ENCODE data around the gene TAPBP. TPM values are rescaled to one million over a fixed set of nuclear protein-coding genes. Genes with fewer than 3 reads are reported as not detected.
"Not testable (repeated sequence)": the region's sequence is repeated elsewhere in the genome, so short reads cannot be mapped to it uniquely, and the experiment has no call there.

Gene TAPBP
- total RNA-seq = 93.0 TPM
- long read RNA-seq, transcript TAPBP-234 (8 exons, 3,759 nt) = major isoform, 6 of 45 reads
- long read RNA-seq, partial matches to known transcripts = 5 of 45 reads
- long read RNA-seq, other reads (novel, unspliced or antisense) = 34 of 45 reads

DNA sequence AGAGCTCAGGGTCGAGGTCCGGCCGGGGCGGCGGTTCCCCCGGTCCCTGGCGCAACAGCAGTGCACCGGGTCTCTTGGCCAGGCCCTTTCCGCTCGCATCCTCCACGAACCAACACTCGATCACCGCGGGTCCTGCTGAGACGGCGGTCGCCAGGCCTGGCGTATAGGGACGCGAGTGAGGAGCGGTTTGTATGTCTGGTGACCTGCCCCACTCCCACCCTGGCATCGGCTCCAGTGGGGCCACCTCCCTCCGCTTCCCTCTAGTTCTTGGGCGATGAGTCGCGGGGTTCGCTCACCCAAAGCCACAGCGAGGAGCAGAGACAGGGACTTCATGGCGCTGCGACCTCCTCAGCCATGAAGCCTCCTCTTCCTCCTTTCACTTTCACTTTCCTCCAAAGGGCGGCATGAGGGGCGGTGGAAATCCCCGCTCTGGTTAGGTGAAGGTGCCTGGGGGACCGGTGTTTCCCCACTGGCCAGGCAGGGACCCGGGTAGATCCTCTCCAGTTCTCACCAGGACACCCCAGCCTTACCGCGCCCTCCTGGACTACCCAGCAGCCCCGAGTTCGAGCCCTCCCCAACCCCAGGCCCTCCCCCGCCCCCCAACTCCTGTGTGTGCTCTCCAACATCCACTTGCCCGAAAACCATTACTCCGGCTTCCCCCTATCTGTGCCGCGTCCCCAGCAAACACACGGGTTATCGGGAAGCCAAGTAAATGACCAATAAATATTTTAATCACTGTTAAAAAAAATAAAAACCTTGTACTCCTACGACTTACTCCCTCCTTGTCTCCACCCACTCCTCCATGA lies at the start of gene TAPBP:
TSS of gene TAPBP (minus strand) at position 370 of the 806 bp plus-strand sequence. CDS start at position 333, 37 bp downstream.
- ATAC-seq (peak; percentile 33), DNase-seq (peak; percentile 73)
- intact Hi-C loops (cut with micrococcal nuclease) = no loop called here

DNA sequence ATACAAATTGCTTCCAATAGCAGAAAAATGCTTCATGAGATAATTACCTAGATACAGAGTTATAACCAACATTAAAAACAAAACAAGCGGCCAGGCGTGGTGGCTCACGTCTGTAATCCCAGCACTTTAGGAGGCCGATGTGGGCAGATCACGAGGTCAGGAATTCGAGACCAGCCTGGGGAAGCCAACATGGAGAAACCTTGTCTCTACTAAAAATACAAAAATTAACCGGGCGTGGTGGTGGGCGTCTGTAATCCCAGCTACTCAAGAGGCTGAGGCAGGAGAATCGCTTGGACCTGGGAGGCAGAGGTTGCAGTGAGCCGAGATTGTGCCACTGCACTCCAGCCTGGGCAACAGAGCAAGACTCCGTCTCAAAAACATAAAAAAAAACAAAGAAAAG lies 49.6 kb upstream of the TAPBP start:
- ATAC-seq; DNase-seq; intact Hi-C loops (cut with micrococcal nuclease): not testable (repeated sequence)

DNA sequence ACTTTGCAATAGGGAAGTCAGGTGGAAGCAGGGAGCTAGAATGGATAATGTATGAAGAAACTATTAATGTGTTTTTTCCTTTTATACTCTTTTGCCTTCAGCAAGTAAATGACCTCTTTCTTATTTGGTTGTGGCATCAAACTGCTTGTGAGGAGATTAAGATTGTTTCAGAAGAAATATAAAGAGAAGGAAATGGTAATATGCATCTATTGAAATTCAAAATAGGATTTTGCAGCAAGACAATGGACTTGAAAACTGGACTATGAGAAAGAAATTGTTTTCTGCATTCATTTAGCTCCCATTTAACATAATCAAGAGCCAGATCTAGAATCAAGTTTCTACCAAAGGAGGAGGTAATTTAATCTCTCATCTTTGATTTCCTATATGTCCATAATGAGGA lies 45.5 kb upstream of the TAPBP start:
- intact Hi-C loops (cut with micrococcal nuclease) = no loop called here
- ATAC-seq (no peak), DNase-seq (no peak)

DNA sequence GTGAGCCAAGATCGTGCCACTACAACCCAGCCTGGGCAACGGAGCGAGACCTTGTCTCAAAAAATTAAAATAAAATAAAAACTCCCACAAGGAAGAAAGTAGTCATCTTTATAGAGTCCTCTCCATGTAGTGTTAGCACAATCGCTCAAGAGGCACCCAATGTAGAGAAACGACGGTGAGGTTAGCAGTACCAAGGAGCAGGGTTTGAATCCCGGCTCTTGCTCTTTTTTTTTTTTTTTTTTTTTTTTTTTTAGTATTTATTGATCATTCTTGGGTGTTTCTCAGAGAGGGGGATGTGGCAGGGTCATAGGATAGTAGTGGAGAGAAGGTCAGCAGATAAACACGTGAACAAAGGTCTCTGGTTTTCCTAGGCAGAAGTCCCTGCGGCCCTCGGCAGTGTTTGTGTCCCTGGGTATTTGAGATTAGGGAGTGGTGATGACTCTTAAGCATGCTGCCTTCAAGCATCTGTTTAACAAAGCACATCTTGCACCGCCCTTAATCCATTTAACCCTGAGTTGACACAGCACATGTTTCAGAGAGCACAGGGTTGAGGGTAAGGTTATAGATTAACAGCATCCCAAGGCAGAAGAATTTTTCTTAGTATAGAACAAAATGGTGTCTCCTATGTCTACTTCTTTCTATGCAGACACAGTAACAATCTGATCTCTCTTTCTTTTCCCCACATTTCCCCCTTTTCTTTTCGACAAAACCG lies 43.4 kb upstream of the TAPBP start:
- intact Hi-C loops (cut with micrococcal nuclease); DNase-seq; ATAC-seq: not testable (repeated sequence)

DNA sequence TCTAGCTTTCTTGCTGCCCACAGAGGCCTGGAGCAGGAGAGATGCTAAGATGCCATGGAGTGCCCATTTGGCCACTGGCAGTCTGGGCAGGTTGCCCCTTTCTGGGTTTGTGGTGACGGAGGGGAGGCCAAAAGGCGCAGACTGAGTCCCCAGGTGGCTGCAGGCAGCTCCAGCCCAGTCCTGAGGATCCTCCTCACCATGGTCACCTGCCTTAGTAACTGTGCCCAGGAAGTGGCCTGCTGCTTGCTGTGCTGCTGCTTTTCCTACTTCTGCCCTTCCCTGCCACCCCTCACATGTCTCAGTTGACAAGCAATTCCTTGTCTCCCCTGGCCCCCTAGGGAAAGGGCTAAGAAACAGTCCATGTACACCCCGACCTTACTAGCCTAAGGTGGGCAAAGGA lies 42.4 kb upstream of the TAPBP start:
- no peak for DNase-seq
- ATAC-seq = no peak
- intact Hi-C loops (cut with micrococcal nuclease) = no loop called here

DNA sequence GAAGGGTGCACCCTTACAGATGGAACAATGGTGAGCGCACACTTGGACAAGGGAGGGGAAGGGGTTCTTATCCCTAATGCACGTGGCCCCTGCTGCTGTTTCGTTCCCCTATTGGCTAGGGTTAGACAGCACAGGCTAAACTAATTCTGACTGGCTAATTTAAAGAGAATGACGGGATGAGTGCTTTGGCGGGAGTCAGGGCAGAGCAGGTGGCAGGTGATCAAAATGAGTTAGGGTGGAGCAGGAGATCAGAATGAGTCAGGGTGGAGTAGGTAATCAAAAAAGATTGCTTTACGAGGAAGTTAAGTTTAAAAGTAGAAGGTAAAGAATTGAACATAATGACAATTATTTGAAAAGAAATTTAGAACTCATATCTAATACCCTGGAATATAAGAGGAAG lies 42.0 kb upstream of the TAPBP start:
- intact Hi-C loops (cut with micrococcal nuclease); DNase-seq; ATAC-seq: not testable (repeated sequence)

DNA sequence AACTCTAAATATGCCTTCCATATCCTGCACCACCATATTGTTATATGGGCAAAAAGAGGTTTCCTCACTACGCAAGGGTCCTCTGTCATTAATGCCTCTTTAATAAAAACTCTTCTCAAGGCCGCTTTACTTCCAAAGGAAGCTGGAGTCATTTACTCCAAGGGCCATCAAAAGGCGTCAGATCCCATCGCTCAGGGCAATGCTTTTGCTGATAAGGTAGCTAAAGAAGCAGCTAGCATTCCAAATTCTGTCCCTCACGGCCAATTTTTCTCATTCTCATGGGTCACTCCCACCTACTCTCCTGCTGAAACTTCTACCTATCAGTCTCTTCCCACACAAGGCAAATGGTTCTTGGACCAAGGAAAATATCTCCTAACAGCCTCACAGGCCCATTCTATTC lies 33.9 kb upstream of the TAPBP start:
- no peak for DNase-seq
- intact Hi-C loops (cut with micrococcal nuclease) = no loop called here
- no peak for ATAC-seq

DNA sequence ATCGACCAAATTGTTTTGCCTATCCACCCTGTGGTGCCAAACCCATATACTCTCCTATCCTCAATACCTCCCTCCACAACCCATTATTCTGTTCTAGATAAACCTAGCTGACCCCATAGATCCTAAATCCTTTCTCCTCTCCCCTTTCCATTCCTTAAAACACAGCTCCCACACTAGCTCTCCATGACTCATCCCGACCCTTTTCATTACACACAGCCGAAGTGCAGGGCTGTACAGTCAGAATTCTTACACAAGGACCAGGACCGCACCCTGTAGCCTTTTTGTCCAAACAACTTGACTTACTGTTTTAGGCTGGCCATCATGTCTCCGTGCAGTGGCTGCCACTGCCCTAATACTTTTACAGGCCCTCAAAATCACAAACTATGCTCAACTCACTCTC lies 33.1 kb upstream of the TAPBP start:
- DNase-seq, ATAC-seq: not testable (repeated sequence)

DNA sequence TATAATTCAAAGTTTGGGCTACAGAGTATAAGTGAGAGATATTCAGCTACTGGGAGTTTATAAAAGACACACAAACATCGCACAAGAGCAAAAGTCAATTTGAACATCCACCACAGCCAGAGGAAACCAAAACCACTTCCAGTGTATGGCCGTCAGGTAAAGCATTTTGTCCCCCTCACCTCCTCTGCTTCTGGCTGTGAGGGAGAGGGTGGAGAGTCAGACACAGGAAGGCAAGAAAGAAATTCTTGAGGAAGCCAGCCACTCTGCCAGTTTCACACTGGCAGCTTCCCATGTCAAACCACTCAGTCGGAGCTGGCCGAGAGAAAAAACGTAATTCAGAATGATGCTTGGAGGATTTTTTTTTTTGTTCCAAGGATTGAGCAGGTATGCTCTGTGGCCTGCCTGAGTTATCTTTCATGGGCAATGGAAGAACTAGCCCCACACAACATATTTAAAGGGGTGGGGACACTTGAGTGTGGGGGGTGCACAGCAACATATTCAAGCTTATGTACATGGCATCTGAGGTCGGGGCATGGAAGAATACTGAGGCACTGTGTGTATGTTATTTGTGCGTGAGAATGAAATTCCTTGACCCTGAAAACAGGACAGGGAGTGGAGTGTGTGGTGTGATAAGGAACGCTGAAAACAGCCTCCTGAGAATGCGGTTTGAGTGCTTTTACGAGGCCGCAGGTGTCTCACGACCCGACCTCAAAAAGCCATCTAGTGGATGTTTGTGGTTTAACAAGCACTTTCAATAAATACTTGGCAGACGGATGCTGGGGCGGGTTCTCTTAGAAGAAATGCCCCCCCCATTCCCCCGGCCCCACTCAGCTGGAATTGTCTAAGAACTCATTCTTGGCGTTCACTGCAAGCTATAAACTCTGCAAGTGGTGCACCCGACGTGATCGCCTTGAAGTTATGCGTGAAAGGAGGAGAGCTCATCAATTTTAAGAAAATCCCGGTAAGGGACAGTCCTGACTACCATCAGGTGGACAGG lies 31.1 kb upstream of the TAPBP start:
- peak; percentile 47 for DNase-seq
- intact Hi-C loops (cut with micrococcal nuclease) = no loop called here
- ATAC-seq = peak; percentile 65

More for the DNA sequence above, 33.1 kb upstream of the TAPBP start:
- intact Hi-C loops (cut with micrococcal nuclease) = not testable (repeated sequence)

DNA sequence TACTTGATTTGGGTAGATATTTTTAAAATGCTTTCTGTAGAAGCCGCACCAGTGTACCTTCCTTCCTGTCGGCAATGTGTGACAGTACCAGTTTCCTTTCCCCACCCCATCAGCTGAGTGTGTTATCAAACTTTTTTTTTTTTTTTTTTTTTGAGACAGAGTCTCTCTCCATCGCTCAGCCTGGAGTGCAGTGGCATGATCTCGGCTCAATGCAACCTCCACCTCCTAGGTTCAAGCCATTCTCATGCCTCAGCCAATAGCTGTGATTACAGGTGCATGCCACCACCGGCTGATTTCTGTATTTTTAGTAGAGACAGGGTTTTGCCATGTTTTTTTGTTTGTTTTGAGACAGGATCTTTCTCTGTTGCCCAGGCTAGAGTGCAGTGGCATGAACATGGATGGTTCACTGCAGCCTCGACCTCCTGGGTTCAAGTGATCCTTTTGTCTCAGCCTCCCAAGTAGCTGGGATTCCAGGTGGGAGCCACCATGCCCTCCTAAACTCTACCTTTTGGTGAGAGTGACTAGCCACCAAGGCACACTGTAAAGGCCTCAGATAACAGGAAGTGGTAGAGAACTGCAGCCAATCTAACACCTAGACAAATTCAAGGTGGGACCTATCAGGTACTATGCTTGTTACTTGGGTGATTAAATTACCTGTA lies 30.2 kb upstream of the TAPBP start:
- ATAC-seq = no peak
- intact Hi-C loops (cut with micrococcal nuclease) = no loop called here

DNA sequence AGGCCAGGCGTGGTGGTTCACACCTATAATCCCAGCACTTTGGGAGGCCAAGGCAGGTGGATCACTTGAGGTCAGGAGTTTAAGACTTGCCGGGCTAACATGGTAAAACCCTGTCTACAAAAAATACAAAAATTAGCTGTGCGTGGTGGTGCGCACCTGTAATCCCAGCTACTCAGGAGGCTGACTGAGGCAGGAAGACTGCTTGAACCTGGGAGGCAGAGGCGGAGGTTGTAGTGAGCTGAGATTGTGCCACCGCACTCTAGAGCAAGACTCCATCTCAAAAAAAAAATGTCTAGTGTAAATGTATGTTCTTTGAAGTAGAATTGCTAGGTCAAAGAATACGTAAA lies 29.7 kb upstream of the TAPBP start:
- intact Hi-C loops (cut with micrococcal nuclease); DNase-seq; ATAC-seq: not testable (repeated sequence)

More for the DNA sequence above, 30.2 kb upstream of the TAPBP start:
- DNase-seq = no peak

DNA sequence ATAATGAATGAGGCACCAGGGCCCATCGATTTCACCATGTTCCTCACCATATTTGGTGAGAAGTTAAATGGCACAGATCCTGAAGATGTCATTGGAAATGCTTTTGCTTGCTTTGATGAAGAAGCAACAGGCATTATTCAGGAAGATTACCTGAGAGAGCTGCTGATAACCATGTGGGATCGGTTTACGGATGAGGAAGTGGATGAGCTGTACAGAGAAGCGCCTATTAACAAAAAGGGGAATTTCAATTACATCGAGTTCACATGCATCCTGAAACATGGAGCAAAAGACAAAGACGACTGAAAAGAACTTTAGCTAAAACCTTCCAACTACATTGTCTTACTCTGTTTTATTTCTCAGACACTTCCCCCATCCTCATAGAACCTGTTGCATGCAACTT lies 25.3 kb upstream of the TAPBP start:
- ATAC-seq (no peak), DNase-seq (no peak)
- intact Hi-C loops (cut with micrococcal nuclease) = no loop called here

DNA sequence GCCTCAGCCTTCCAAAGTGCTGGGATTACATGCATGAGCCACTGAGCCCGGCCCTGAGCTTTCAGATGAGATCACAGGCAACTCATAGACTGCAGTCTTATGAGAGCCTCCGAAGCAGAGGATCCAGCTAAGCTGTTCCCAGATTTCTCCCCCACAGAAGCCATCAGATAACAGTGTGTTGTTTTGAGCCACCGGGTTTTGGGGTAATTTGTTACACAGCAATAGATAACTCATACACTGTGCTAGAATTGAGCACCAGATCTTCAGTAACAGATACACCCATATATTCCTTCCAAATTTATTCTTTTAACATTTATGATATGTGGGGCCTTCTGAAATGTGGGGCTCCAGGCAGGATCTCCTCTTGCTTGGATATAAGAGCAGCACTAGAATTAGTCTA lies 22.6 kb upstream of the TAPBP start:
- no peak for ATAC-seq
- intact Hi-C loops (cut with micrococcal nuclease) = no loop called here
- DNase-seq = no peak

DNA sequence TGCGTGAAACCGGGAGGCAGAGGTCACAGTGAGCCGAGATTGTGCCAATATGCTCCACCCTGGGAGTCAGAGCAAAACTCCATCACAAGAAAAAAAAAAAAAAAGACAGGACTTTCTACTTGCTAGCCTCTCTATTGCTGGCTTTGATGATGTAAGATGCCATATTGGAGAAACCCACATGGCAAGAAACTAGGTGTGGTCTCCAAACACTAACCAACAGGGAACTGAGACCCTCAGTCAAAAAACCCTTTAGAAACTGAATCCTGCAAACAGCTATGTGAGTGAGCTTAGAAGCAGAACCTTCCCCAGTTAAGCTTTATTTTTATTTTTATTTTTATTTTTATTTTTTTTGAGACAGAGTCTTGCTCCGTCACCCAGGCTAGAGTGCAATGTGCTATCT lies 22.0 kb upstream of the TAPBP start:
- ATAC-seq (no peak), DNase-seq (no peak)
- intact Hi-C loops (cut with micrococcal nuclease) = no loop called here

DNA sequence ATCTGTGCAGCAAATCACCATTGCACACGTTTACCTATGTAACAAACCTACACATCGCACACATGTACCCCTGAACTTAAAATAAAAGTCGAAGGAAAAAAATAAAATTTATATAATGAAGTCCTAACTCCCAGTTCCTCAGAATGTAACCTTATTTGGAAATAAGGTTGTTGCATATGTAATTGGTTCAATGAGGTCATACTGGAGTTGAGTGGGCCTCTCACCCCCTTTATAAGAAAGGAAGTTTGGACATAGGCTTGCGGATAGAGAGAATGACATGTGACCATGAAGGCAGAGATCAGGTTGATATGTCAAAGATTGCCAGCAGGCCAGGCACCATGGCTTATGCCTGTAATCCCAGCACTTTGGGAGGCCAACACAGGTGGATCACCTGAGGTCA lies 19.8 kb upstream of the TAPBP start:
- intact Hi-C loops (cut with micrococcal nuclease) = no loop called here
- ATAC-seq (no peak), DNase-seq (no peak)

DNA sequence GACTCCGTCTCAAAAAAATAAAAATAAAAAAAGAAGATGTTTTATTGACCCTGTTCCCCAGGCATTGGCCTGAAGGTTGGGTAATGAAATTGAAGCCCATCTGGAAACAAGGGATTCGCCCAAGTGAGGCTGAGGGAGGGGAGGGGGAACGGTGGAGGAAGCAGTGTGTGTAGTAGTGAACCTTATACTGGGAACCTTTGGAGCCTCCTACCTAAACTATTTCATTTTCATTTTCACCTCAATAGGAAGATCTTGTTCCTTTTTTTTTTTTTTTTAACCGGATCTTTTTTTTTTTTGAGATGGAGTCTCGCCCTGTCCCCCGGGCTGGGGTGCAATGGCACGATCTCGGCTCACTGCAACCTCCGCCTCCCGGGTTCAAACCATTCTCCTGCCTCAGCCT lies 16.9 kb upstream of the TAPBP start:
- ATAC-seq = no peak
- DNase-seq = no peak
- intact Hi-C loops (cut with micrococcal nuclease) = no loop called here

DNA sequence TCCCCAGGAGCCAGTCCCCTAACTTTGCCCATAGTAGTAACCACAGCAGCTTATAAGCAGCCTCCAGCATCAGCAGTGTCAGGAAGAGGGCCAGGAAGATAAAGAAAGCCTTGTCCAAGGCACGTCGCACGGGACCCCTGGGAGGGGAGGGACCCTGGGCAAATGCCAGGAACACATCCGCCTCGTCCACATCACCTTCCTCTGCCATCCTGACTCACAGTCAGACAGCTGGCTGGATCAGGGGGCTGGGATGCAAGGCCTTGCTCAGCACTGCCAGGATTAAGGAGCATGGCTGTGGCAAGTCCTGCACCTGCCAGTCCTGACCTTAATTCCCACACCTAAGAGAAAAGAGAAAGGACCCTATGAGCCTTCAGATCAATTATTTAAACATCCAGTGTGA lies 15.2 kb upstream of the TAPBP start:
- intact Hi-C loops (cut with micrococcal nuclease) = no loop called here
- ATAC-seq (no peak), DNase-seq (no peak)

DNA sequence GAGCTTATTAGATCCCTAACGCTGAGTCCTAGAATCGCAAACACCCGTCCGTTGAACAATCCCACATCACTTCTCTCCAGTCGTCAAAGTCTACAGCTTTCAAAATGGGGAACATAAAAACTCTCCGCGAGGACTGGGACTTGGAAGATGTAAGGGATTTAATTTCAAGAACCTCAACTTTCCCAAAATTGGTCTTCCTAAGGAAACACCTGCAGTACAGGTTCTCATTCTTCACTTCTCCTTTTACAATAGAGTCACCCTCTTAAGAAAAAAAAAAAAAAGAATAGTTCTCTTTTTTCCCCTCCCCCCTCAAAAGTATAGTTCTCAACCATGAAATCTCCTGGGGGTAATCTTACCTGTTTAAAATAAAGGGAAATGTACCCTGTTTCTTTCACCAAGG lies 10.2 kb upstream of the TAPBP start:
- no peak for ATAC-seq

DNA sequence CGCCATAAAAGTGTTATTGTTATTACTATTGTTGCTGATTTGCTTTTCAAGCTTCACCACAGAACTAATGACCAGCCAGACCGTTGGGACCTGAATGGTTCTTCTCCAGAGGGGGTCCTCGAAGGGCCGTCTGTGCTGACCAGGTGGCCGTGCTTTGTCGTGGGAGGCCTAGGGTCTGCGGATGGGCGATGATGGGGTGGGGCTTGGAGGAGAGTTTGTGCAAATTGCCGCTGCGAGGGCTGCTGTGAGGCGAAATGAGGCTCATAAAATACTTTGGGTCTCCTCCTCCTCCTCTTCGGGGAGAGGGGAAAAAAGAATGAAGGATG lies 9.7 kb upstream of the TAPBP start:
- intact Hi-C loops (cut with micrococcal nuclease) = no loop called here
- ATAC-seq (no peak), DNase-seq (no peak)

More for the DNA sequence above, 10.2 kb upstream of the TAPBP start:
- DNase-seq = no peak
- intact Hi-C loops (cut with micrococcal nuclease) = no loop called here
